Measurements from ENCODE around the gene PDLIM5.

- peak; percentile 96 for TF ChIP-seq CTCF (conservative IDR thresholded peaks at IDR 0.05; ENCODE audit: low read length)
- TF ChIP-seq EZH2phosphoT487 (IDR thresholded peaks at IDR 0.05; ENCODE audit: borderline replicate concordance, low read depth, low read length) = no peak
Observed at GRCh38 chr4:94406668-94407437, 44.9 kb upstream of the PDLIM5 start.
